ENCODE measurements around the gene HOATZ.

DNA sequence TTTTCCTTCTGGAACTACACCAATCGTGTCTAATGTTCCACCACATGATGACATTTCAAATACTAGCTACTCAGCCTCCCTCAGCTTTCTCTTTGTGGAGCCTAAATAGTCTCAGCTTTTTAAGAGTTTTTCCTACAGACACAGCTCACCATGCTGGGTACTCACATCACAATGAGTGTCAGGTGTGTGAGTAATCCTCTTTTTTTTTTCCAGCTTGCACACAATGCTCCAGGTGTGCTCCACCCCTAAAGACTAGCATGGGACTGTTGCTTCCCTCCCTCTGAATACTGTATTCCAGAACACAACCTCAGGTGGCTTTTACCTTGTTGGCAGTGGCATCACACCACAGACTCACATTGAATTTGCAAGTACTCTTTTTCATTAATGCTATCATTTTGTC, 14.1 kb upstream of the HOATZ start:
- TF ChIP-seq, protein P1, sequence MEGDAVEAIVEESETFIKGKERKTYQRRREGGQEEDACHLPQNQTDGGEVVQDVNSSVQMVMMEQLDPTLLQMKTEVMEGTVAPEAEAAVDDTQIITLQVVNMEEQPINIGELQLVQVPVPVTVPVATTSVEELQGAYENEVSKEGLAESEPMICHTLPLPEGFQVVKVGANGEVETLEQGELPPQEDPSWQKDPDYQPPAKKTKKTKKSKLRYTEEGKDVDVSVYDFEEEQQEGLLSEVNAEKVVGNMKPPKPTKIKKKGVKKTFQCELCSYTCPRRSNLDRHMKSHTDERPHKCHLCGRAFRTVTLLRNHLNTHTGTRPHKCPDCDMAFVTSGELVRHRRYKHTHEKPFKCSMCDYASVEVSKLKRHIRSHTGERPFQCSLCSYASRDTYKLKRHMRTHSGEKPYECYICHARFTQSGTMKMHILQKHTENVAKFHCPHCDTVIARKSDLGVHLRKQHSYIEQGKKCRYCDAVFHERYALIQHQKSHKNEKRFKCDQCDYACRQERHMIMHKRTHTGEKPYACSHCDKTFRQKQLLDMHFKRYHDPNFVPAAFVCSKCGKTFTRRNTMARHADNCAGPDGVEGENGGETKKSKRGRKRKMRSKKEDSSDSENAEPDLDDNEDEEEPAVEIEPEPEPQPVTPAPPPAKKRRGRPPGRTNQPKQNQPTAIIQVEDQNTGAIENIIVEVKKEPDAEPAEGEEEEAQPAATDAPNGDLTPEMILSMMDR (conservative IDR thresholded peaks at IDR 0.05; ENCODE audit: low read length): no peak
- no peak for TF ChIP-seq EZH2phosphoT487 (IDR thresholded peaks at IDR 0.05; ENCODE audit: borderline replicate concordance)

Data from Loucy (cell line).